OCI-M2 (cell line): Measurements from ENCODE around the gene ACAN.

Experiments
- DNase-seq: peaks from one replicate; lab custom pipeline; 2025; ENCODE audit not compliant: unreplicated experiment; lab: John Stamatoyannopoulos, UW

The ACAN gene

DNA sequence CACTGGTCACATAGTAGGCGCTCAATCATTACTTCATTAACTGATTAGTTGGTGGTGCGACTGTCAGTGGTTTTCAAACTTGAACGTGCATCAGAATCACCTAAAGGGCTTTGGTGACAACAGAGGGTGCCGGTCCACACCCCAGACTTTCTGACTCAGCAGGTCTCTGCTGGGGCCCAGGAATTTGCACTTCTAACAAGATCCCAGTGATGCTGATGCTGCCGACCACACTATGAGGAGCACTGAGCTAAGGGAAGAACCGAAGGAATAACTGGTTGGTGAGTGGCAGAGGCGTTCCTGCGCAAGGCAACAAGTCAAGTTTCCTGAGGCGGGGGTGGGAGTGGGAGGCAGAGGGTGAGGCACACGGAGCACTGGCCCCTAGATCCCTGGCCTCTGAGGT lies 73.3 kb downstream of the ACAN start:
- no peak for DNase-seq

DNA sequence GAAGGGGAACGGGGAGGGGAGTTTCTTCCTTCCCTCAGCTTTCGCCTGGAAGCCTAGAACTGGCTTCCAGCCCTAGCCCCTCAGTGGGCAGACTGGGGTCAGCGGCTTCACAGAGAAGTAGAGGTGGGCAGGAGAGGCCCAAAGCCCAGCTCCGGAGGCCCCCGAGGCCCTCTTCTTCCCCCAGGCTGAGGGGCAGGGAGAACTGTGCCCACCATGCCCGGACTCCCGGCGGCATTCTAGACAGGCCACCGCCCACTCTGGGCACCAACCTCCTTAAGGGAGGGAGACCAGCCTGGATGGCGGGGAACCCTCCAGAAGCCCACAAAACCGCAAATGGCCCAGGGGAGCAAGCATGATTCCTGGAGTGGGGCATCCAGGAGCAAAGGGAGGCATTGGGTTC lies 74.2 kb downstream of the ACAN start:
- DNase-seq = no peak

DNA sequence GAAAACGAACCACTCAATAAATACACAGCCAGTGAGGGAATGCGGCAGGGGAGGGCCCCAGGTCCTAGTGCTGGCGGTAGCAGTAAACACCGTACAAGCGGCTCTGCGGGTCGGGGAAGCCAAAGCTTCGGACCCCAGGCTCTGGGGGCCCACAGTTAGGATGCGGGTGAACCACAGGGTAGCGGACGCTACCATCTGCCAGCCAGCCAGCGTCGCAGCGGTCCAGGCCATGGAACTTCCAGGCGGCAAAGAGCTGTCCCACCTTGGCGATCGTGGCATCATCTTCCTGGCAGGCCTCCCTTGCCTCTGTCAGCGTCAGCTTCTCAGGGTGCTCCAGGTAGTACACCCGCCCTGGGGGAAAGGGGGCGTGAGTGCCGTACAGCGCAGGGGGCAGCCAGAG lies 74.7 kb downstream of the ACAN start:
- DNase-seq = no peak

DNA sequence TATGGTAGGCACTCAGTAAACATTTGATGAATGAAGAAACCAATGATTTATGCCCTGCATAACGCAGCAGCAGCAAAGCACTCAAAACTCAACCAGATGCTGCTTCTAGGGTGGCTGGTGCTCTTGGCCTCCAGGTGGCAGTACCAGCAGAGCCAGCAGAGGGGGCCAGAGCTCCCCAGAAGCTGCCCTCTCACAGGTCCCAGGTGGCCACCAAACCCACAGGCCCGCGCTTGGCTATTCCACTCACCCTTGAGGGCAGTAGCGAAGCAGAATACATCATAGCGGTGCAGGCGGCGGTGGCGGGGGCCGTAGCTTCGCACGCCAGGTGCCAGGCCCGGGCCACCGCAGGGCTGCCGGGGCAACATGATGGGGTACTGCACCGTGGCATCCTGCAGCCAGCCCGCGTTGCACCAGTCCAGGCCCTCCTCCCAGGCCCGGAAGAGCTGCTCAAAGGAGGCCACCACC lies 75.5 kb downstream of the ACAN start:
- DNase-seq = no peak

DNA sequence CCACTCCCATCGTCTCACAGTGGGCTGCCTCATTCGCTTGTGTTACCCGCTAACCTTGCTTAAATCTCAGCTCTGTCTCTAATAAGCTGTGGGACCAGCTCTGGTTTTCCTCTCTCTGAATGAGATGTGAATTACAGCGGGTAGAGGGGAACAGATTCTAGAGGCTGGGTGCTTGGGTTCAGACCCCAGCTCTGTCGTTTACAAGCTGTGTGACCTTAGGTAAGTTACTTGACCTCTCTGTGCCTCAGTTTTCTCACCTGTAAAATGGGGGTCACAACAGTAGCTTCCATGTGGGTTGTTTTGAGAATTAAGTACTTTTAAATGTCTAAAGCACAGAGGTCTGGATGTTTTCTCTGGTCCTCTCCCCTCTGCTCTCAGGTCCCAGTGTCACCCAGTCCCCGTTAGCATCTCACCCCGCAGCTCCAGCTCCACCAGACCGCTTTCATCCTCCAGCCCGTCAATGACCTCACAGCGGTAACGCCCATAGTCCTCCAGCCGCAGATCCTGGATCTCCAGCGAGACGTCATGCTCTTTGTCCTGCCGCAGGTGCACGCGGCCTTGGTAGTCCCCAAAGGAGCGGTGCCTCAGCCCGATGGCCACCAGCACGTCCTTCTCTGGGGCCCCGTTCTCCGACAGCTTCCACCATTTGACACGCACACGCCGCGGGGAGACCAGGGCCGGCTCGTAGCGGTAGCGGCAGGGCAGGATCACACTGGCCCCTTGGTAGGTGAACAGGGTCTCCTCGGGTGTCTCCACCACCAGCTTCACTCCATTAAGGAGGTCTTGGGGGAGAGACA lies 77.9 kb downstream of the ACAN start:
- no peak for DNase-seq

DNA sequence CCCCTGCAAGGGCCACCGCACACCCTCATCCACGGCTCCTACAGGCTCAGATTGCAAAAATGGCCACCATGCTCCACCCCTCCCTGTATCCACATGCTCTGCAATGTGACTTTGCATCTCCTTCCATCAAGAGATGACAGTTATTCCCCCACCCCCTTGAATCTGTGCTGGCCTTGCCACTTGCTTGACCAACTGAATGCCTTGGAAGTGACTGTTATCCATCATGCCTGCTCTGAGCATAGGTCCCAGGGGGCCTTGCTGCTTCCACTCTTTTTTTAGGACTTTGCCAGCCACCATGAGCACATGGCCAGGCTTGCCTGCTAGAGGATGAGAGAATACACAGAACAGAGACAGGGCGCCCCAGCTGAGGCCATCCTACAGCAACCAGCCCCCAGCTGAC lies 78.5 kb downstream of the ACAN start:
- DNase-seq = no peak

DNA sequence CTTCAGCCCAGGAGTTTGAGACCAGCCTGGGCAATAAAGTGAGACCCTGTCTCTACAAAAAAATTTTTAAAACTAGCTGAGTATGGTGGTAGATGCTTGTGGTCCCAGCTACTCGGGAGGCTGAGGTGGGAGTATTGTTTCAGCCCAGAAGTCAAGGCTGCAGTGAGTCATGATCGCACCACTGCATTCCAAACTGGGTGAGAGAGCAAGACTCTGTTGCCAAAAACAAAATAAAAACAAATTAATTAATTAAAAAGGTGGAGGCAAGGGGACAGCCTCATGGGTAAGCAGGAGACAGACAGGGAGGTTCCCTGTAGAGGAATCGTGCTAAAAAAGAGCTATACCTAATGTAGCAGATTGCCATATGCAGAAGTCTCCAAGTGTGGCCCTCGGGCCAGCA lies 79.5 kb downstream of the ACAN start:
- DNase-seq = no peak

DNA sequence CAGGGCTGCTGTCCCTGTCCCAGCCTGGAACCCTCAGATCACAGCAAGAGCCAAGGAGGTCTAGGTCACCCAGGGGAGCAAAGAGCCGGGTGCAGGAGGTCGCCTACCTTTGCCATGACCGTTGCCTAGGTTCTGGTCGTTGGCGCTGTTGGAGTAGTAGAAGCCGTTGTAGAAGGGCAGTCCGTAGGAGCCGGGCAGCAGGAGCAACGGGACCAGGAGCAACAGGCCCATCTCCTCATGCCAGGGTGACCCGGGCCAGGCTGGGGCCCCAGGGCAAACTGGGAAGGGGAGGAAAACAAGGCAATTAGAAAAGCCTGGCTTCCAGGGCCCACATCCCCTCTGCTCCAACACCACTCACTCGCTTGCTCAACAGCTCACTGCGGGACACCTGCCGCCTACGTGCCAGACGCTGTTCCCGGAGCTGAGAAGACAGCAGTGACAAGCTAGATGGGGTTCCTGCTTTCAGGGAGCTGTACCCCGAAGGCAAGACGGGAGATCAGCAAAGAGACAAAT lies 83.9 kb downstream of the ACAN start:
- no peak for DNase-seq

DNA sequence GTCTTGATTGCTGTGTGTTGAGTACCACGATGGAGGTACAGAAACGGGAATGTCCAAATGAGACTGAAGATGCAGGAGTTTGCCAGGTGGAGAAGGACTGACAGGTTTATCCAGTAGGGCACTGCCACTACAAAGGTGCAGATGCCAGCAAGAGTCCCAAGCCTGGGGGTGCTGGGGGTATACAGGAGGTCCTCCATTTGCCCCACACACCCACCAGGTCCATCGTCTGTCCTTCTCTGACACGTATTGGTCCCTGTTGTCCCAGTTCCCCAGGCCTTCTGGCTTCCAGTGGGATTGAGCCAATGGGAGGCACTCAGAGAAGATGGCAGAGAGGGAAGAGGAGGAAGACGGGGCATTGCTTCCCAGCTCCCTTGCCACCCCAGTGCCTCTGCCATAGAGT lies 85.5 kb downstream of the ACAN start:
- no peak for DNase-seq

DNA sequence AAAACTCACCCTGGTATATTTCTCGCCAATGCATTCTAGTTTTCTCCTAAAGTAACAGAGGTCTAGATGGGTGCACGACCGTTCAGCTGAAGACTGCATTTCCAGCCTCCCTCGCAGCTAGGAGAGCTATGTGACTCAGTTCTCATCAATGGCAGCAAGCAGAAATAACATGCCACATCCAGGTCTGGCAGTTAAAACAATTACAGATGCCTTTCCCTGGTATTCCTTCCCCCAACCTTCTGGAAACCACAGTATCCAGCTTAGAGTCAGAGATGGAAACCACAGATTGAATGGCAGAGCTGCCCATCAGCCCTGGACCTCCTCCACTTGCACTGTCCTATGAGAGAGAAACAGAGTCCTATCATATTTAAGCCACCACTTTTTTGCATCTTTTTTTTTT lies 87.3 kb downstream of the ACAN start:
- DNase-seq = no peak

DNA sequence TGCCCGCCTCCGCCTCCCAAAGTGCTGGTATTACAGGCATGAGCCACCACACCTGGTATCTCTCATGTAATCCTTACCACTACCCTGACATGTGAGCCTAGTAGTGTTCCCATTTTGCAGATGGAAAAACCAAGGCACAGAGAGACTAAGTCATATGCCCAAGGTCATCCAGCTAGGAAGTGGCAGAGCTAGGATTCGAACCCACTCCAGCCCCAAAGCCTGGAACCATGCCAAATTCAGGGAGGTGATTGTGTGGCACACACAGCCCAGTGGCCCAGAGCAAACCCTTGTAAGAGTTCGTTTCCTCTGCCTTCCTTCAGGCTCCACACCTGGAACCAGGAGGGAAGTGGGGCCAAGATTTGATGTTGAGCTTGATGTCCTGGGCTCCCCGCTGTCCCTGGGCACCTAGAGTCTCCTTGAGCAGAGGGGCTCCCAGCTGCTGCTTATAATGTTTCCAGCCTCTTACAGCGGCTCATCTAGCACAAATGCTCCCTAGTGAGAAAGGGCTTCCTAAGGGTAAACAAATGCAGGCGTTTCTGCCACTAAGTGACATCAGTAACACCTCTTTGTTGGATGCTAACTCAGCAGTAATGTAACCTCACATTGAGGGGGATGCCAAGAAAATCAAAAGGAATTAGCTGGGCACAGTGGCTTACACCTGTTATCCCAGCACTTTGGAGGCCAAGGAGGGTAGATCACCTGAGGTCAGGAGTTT lies 88.5 kb downstream of the ACAN start:
- DNase-seq = no peak

DNA sequence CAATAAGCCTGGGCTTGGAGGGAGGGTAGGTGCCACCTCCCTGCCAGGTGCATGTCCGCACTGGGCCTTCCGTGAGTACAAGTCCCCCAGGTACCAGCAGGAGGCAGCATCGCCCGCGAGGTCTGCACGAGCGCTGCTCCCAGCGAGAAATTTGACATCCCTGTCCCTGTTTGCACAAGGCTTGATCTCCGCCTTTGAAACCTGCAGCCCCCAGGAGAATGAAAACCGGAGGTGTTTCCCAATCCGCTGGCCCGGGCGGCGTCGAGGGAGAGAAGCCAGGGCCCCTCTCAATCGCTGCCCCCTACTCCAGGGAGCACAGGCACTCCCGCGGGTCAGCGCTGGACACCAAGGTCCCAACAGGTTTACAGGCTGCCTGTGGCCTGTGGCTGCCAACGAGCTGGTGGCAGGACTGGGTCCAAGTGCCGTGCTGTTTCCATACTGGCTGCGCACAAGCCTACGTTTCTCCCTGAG lies 91.1 kb downstream of the ACAN start:
- DNase-seq = no peak

DNA sequence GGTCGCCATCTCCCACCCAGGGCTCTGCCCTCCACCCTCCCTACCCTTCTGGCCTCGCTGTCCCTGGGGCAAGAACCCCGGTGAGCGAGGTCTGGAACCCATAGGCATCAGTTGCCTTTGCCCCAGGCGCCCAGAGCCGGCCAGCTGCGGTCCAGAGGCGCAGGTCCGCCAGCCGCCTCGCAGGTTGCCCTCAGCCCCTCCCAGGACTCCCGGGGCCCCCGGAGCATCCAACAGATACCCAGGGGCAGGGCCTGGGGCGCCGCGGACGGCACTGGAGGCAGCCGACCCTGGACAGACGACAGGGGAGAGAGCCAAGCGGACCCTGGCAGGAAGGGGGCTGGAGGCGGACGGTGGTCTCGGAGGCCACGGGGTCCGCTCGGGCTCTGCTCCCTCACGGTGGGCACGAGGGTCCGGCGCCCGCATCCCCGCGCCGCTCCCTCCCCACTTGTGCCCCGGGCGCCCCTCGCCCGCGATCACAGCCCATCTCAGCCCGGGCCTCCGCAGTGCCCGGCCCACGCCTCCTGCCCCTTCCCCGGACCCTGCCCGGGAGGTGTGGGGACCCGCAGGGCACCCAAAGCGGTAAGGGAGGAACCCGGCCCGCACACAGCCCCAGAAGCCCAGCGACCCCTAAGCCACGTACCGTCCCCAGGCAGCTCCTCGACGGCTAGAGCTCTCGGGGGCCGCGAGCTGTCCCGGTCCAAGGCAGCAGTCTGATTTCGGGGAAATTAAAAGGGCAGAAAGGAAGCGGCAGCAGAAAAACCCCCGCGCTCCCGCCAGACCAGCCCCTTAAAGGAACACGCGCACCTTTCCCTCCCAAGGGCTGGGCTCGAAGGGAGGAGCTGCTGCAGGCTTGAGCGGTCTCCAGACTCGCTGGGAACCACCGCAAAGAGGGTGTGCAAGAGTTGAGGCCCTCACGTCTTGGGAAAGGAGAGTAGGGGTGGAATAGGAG lies 91.9 kb downstream of the ACAN start, which contains the start of gene HAPLN3:
HAPLN3 (minus strand) TSS at position 726 of the 949 bp plus-strand sequence. CDS start 8,246 bp downstream, outside the sequence.
- DNase-seq = no peak

DNA sequence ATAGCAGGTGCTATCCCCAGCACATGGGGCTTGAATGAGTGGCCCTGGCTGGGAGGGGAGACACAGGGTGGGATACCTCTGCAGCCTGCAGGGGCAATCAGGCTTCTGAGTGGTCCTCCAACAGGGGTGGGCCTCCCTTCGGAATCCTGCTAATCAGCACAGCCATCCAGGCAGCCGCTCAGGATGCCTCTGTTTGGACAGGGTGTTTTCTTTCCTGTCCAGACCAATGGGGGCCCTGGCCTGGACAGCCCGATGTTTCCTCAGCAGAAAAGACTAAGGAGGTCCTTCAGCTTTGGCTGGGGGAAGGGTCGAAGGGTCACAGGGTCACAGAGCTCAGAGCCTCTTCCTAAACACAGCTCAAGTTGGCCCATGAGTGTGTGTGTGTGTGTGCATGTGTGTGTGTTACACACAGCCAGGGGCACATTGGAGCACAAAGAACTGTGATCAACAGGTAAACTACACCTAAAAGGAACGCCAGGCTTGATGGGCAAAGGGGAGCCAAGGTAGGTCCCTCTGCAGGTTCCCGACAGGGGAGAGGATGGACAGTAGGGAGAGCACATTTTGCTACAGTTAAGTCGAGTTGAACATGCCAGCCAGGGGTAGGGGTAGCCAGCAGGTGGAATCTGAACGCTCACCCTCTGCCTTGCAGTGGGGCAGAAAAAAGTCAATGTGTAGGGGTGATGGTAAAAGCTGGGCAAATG lies 93.2 kb downstream of the ACAN start:
- no peak for DNase-seq

DNA sequence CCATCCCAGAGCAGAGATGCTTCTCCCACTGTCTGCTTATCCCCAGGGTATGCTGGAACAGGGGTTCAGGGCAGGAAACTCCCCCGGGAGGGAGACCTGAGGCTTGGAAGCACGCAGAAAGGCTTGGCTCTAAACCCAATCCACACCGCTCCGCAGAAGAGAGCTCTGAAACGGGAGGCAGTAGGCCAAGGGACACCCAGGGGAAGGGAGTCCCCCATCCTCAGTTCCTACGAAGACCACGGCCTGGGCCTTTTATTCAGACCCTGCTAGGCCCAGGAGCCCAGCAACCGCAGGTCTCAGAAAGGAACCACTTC lies 93.9 kb downstream of the ACAN start:
- no peak for DNase-seq

DNA sequence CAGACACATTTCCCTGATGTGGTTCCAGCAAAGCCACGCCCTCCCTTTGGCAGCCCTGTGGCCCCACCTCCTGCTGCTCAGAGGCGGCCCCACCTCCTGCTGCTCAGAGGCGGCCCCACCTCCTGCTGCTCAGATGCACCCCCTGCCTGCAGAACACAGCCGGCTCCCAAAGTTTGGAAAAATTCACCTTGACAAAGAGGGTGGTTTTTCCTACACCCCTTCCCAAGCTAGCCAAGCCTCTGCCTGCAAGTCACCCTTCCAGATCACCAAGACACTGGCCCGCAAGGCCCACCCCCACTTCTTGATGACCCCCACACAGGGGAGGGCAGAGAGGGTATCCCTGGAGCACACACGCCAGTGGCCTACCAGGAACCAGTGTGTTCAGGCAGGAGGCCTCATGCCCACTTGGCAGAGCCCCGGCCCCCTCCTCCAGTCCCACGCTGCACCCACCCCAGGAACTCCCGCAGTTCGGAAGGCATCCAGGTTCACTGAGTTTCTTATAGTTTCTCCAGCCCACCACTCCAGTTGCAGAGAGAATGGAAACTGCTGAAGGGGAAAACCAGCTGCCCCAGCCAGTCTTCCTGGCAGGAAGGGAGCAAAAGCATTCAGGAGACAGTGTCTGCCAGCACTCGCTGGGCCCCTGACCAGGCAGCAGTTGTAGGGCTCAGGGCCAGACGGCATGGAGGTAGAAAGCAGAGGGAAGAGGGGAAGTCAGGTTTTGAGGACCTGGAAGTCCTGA lies 94.4 kb downstream of the ACAN start:
- no peak for DNase-seq

DNA sequence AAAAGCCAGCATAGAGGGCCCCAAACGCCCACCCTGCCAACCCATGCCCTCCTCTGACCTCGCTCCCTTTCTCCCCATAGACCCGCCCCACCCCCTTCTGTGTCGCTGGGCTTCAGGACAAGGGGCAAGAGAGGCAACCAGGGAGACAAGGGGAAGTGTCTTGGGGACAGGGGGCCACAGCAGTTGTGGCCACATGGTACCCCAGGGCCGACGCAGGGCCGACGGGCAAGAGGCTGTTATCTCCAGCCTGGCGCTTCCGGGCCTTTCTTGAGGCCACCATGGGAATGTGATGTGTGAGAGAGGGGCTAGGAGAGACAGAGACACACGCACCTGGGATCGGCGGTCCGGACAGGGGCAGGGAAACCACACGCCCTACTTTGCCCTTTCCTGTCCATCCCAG lies 95.5 kb downstream of the ACAN start:
- DNase-seq = no peak

DNA sequence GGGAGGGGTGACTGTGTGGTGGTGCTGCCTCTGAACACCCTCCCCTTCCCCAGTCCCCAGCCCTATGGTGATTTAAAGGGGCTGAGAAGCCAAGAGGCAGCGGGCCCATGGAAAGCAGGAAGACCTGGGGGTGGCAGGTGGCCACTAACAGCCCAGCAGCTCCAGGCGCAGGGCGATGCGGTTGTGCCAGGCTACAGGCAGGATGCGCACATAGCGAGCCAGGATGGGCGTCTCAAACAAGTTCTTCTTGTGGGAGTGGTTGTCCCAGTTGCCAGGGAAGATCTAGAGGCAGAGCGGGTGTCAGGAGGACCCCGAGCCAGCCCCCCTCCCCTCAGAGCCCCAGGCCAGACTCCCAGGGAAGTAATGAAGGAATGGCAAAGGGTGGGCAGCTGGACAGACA lies 96.0 kb downstream of the ACAN start:
- no peak for DNase-seq

DNA sequence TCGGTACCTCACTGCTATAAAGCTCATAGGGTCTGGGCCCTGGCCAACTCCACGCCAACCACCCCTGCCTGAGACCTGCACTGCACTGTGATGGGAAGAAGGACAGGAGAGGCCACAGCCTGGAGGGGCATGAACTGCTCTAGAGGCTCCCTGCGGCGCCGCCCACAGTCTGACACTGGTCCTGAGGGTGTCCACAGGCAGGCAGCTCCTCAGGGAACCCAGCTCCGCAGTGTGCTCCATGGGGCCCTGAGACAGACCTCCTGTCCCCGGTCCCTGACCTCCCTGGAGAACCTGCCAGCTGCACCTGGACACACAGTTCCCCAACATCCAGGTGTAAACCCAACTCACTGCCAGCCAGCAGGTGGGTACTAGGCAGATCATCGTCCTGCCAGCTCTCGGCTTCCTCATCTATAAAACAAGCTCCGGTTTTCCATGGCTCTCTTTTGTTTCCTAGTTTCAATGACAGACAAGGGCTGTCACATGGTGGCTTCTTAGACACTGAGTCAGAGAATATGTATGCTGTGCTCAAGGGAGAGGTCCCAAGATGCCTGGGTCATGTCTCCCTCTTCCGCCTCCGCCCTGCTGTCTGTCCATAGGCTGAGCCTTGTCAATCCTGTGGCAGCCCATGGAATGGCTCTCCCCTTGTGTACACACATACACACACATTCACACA lies 97.2 kb downstream of the ACAN start:
- DNase-seq = no peak
